ENCODE data around the gene ELAVL4.

ELAVL4 gene

DNA sequence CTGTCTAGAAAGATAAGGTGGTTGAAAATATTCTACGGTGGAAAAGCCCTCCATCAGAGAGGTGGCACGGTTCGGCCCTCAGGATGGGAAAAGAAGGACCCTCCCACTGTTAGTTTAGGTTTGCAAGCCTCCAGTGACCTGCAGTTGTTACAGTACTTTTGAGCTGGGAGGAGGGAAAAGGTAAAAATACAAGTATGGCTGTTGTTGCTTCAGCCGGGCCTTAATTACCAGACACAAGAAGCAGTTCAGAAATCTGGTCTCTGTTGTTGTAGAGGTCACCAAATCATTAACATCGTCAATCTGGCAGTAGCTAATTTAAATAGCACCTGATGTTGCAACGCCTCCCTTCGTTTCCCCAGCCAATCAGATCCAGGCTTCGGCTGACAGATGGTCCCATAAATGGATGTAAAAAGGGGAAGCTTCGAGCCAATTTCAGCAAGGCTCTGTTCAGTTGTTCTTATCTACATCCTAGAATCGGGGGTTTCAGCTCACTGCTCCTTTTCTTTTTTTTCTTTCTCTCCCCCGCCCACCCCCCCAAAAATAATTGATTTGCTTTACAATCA lies at the start of gene ELAVL4:
ELAVL4 (plus strand) TSS at position 424 of the 563 bp plus-strand sequence. CDS start 270 bp downstream, outside the sequence.
- peaks cover 17% of the 10 kb centered on the region for H3K27me3 Mint-ChIP-seq
- H3K4me3 Mint-ChIP-seq: peak within 1 kb of the TSS; percentile 37
- H3K9me3 Mint-ChIP-seq: no peaks in the 10 kb centered on the region
- peaks cover 23% of the 10 kb centered on the region for H3K4me1 Mint-ChIP-seq (ENCODE audit: low read depth)
- H3K27ac Mint-ChIP-seq: no peak within 1 kb of the TSS
- intact Hi-C loops (cut with micrococcal nuclease): no loop called here
- no peaks in the 10 kb centered on the region for H3K36me3 Mint-ChIP-seq (ENCODE audit: low read depth)

DNA sequence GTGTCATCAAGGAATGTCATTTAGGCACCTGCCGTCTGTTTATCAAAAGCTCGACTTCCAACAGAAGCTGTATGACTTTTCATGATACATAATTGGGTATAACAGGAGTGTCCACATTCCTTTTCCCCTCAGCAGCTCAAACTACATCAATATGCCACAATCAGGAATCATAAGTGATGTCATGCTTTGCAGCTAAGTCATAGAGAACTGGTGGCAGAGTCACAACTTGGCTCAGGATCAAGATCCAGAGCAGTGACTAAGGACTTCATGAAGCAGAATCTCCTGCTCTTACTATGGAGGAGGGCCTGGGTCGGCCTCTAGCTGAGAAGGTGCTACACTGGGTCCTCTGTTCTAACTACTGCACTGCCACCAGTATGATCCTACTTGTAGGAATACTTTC lies 48.4 kb upstream of the ELAVL4 start:
- H3K27me3 Mint-ChIP-seq: no peaks in the 10 kb centered on the region
- H3K27ac Mint-ChIP-seq: no peak overlapping the region
- H3K4me3 Mint-ChIP-seq: no peak overlapping the region
- H3K36me3 Mint-ChIP-seq (ENCODE audit: low read depth): no peaks in the 10 kb centered on the region
- no peaks in the 10 kb centered on the region for H3K9me3 Mint-ChIP-seq
- intact Hi-C loops (cut with micrococcal nuclease): no loop called here
- no peaks in the 10 kb centered on the region for H3K4me1 Mint-ChIP-seq (ENCODE audit: low read depth)

DNA sequence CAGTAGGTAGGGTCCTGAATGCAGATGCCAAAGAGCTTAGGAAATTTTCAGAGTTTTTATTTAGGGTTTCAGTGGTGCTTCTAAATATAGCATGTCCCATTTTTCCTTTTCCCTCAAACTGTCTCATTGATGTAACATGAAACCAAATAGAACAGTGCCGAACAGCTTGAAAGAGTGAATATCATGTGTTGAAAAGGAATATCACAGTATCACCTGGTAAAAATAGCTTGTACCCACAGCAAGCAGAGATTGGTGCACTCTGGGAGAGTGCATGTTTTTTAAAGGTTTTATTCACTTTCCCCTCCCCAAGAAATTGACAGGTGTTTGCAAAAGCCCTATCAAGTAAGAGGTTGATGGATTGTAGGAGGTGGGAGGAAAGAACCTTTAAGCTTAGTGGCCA lies 41.9 kb upstream of the ELAVL4 start:
- Mint-ChIP-seq H3K27me3 (no peaks in the 10 kb centered on the region), H3K9me3 (no peaks in the 10 kb centered on the region), H3K4me3 (no peak overlapping the region), H3K27ac (no peak overlapping the region), H3K36me3 (ENCODE audit: low read depth) (no peaks in the 10 kb centered on the region), H3K4me1 (ENCODE audit: low read depth) (no peaks in the 10 kb centered on the region)
- intact Hi-C loops (cut with micrococcal nuclease): no loop called here

DNA sequence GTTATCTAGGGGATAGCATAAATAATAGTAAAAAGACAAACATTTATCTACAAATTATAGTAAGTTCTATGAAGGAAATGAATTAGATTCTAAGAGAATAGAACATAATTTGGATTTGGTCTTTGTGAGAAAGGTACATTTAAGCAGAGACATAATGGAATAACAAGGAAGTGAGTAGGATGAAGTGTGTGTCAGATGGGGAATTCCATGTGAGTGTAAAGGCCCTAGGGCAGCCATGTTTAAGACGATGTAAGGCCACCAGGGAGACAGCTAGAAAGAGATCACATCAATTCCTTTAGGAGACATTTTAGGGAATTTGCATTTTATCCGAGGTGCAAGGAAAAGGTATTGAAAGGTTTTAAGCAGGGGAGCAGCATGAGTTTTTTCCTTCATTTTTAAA lies 33.8 kb upstream of the ELAVL4 start:
- no peak overlapping the region for H3K27ac Mint-ChIP-seq
- H3K27me3 Mint-ChIP-seq: peaks cover 2% of the 10 kb centered on the region
- intact Hi-C loops (cut with micrococcal nuclease): no loop called here
- no peaks in the 10 kb centered on the region for H3K4me1 Mint-ChIP-seq (ENCODE audit: low read depth)
- no peaks in the 10 kb centered on the region for H3K36me3 Mint-ChIP-seq (ENCODE audit: low read depth)
- H3K4me3 Mint-ChIP-seq: no peak overlapping the region
- H3K9me3 Mint-ChIP-seq: no peaks in the 10 kb centered on the region

DNA sequence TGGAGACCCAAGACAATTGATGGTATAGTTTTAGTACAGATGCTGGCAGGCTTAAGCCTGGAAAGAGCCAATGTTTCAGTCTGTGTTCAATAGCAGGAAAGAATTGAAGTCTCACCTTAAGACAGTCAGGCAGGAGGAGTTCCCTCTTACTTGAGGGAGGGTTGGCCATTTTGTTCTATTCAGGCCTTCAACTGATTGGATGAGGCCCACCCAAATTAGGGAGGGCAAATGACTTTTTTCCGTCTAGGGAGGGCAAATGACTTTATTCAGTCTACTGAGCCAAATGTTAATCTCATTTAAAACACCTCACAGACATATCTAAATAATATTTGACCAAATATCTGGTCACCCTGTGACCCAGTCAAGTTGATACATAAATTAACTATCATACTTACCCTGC lies 31.4 kb upstream of the ELAVL4 start:
- no peak overlapping the region for H3K4me3 Mint-ChIP-seq
- peaks cover 2% of the 10 kb centered on the region for H3K27me3 Mint-ChIP-seq
- no peaks in the 10 kb centered on the region for H3K4me1 Mint-ChIP-seq (ENCODE audit: low read depth)
- intact Hi-C loops (cut with micrococcal nuclease): no loop called here
- H3K36me3 Mint-ChIP-seq (ENCODE audit: low read depth): no peaks in the 10 kb centered on the region
- H3K27ac Mint-ChIP-seq: no peak overlapping the region
- no peaks in the 10 kb centered on the region for H3K9me3 Mint-ChIP-seq

DNA sequence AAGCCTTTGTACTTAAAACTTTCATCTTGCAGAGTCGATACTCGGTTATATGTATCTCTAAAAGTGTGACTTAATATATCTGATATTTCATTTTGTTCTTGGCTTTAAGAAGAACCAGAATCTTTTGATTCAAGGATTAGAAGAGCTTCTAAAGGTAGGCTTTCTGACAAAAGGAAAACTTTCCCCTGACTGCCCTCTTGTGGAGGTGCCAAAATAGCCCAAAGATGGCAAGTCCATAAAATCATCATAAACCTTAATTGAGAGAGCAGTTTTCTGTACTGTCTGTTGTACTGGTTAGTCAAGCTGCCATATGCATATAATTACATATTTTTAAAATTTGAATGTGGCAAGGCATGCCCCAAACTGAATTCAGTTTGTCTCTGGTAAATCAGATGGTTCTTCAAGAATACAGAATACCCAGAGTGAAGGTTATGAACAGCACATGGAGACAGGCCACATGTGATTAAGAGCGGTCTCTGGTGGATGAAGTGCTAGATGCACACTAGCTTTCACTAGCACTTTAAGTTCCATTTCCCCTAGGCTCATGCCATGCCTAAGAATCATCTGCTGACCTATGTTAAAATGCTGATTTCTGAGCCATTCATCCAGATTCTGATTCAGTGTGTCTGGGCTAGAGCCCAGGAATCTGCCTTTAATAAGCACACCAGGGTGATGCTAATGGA lies 27.7 kb upstream of the ELAVL4 start:
- H3K36me3 Mint-ChIP-seq (ENCODE audit: low read depth): no peaks in the 10 kb centered on the region
- H3K4me1 Mint-ChIP-seq (ENCODE audit: low read depth): no peaks in the 10 kb centered on the region
- H3K27me3 Mint-ChIP-seq: peaks cover 2% of the 10 kb centered on the region
- no peak overlapping the region for H3K27ac Mint-ChIP-seq
- intact Hi-C loops (cut with micrococcal nuclease): no loop called here
- H3K4me3 Mint-ChIP-seq: no peak overlapping the region
- H3K9me3 Mint-ChIP-seq: no peaks in the 10 kb centered on the region

DNA sequence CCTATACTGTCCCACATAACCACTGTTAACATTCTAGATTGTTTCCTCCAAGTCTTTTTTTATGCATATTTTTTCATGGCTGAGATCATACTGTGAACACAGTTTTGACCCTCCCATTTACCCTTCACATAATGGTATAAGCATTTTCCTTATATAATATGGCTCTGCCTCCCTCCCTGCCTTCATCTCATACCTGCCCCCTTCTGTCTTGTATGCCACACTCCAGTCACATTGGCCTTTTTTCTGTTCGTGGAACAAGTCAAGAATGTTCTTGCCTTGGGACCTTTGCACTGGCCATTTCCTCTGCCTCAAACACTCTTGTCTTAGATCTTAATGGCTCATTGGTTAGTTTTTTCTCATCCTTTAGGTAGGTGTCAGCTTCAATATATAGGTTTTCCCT lies 24.3 kb upstream of the ELAVL4 start:
- H3K4me3 Mint-ChIP-seq: no peak overlapping the region
- H3K27me3 Mint-ChIP-seq: no peaks in the 10 kb centered on the region
- no peaks in the 10 kb centered on the region for H3K36me3 Mint-ChIP-seq (ENCODE audit: low read depth)
- H3K4me1 Mint-ChIP-seq (ENCODE audit: low read depth): no peaks in the 10 kb centered on the region
- H3K9me3 Mint-ChIP-seq: no peaks in the 10 kb centered on the region
- H3K27ac Mint-ChIP-seq: no peak overlapping the region
- intact Hi-C loops (cut with micrococcal nuclease): no loop called here

DNA sequence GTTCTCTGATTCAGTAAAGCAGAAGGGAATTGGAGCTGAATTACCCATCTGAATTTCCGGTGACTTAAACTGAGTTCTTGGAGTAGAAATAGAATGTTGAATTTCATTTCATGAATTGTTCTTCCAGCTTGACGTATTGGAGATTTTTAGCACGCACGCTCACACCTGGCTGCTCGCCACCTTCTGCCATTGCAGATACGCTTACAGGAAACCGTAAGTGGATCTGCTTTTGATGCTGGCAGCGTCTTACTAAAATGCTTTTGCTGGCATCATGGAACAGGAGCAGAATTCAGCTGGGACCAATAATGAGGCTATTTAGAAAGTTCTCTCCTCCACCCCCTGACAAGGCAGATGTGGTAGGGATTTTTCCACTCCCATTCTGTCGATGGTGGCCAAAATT lies 17.7 kb upstream of the ELAVL4 start:
- no peaks in the 10 kb centered on the region for H3K36me3 Mint-ChIP-seq (ENCODE audit: low read depth)
- no peaks in the 10 kb centered on the region for H3K27me3 Mint-ChIP-seq
- no peak overlapping the region for H3K4me3 Mint-ChIP-seq
- H3K27ac Mint-ChIP-seq: no peak overlapping the region
- intact Hi-C loops (cut with micrococcal nuclease): no loop called here
- no peaks in the 10 kb centered on the region for H3K9me3 Mint-ChIP-seq
- H3K4me1 Mint-ChIP-seq (ENCODE audit: low read depth): peaks cover 1% of the 10 kb centered on the region

DNA sequence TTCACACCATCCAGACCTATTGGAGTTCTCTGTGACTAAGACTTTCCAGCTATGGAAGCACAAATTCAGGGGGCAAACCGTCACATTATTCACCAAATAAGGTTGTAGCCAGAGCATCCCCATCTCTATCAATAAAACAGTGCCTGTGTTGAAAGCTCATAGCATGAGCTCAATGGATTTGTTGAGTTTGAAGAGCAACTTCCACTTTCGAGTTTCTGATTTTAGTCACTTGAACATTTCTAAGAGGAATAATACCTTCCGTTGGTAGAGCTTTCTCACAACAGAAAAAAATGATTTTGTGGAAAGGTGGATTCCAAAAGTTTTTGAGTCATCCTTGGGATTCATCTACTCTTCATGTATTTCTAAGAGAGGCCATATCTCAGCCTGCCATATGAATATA lies 13.0 kb upstream of the ELAVL4 start:
- H3K36me3 Mint-ChIP-seq (ENCODE audit: low read depth): no peaks in the 10 kb centered on the region
- intact Hi-C loops (cut with micrococcal nuclease): no loop called here
- no peaks in the 10 kb centered on the region for H3K27me3 Mint-ChIP-seq
- H3K27ac Mint-ChIP-seq: no peak overlapping the region
- H3K4me3 Mint-ChIP-seq: no peak overlapping the region
- no peaks in the 10 kb centered on the region for H3K9me3 Mint-ChIP-seq
- peaks cover 16% of the 10 kb centered on the region for H3K4me1 Mint-ChIP-seq (ENCODE audit: low read depth)

DNA sequence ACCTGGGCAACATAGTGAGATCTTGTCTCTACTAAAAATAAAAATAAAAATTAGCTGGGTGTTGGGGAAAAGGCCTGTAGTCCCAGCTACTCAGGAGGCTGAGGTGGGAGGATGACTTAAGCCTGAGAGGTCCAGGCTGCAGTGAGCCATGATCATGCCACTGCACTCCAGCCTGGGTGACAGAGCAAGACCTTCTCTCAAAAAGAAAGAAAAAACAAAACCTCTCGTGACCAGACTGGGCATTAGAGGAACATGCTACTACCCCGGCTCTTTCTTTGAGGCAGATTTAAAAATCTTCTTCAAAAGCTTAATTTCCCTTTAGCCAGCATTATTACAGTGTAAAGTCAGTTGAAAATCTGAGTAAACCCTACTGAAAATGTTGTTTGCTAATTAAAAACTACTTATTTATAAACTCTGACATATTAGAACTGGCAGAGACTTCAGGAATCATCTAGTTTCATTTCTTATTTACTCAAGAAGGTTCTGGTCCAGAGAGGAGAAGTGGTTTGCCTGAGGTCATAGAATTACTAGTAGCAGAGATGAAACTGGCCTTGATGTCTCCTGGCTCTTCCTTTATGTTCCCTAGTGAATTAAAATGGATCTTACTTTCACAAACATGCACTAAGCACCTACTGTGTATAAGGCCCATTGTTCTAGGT lies 11.6 kb upstream of the ELAVL4 start:
- Mint-ChIP-seq H3K4me3 (no peak overlapping the region), H3K4me1 (ENCODE audit: low read depth) (peaks cover 16% of the 10 kb centered on the region), H3K9me3 (no peaks in the 10 kb centered on the region), H3K27ac (no peak overlapping the region), H3K27me3 (no peaks in the 10 kb centered on the region), H3K36me3 (ENCODE audit: low read depth) (no peaks in the 10 kb centered on the region)
- intact Hi-C loops (cut with micrococcal nuclease): no loop called here

DNA sequence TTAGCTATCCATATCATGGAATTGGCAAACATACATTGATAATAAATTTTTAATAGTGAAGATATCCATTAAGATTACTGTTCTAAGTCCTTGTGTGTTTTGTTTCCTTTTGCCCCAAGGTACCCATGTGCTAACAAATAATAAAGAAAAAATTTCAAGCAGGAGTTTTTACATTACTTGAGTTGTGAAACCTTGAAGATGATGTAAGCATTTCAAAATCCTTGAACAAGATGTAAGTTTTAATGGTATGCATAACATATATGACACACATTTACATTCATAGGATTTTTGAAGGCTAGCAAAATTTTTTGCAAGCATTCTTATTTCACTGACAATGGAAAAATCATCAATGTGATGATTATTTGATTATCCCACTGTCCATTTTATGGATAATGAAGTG lies 10.9 kb upstream of the ELAVL4 start:
- no peaks in the 10 kb centered on the region for H3K9me3 Mint-ChIP-seq
- intact Hi-C loops (cut with micrococcal nuclease): no loop called here
- no peak overlapping the region for H3K27ac Mint-ChIP-seq
- no peaks in the 10 kb centered on the region for H3K27me3 Mint-ChIP-seq
- H3K4me3 Mint-ChIP-seq: no peak overlapping the region
- H3K4me1 Mint-ChIP-seq (ENCODE audit: low read depth): peaks cover 16% of the 10 kb centered on the region
- H3K36me3 Mint-ChIP-seq (ENCODE audit: low read depth): no peaks in the 10 kb centered on the region

DNA sequence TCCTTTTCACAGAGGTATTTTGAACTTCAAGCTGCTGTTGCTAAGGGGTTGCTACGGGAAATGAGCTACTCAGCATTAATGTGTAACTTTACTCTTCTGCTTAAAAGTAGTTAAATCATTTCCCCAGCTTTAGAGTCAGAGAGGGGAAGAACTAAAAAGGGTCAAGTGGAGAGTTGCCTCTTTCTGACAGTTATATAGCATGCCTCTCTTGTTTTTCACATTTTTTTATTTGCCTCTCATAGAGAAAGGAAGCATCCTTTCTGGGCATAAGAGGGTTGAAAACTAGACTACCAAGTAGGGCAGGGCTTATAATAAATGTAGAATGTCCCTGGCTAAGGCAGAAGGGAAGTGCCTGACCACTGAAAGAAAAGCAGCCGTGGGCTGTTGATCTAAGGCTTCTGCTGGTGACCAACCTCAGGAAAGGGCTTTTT lies 10.1 kb upstream of the ELAVL4 start:
- intact Hi-C loops (cut with micrococcal nuclease): no loop called here
- H3K4me1 Mint-ChIP-seq (ENCODE audit: low read depth): peaks cover 16% of the 10 kb centered on the region

DNA sequence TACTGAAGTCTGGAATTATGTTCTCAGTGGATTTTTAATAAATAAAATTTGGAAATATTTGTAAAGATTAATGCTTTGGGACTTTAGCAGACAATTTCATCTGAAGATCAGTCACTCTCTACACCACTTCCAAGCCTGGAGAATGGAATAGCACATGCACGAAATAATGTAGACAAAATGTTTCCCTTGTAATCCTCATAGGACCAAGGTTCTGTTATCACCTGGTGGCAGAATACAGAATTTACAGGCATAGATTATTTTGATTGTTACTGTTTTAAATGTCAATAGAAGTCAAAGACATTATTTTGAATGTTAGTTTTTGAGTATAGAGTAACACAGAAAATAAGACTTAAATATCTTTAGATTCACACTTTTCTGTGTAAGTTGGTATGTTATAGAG lies 9.1 kb upstream of the ELAVL4 start:
- no peak overlapping the region for H3K4me3 Mint-ChIP-seq
- no peaks in the 10 kb centered on the region for H3K27me3 Mint-ChIP-seq
- H3K4me1 Mint-ChIP-seq (ENCODE audit: low read depth): peaks cover 16% of the 10 kb centered on the region
- H3K9me3 Mint-ChIP-seq: no peaks in the 10 kb centered on the region
- intact Hi-C loops (cut with micrococcal nuclease): no loop called here
- no peaks in the 10 kb centered on the region for H3K36me3 Mint-ChIP-seq (ENCODE audit: low read depth)
- no peak overlapping the region for H3K27ac Mint-ChIP-seq

More for the DNA sequence above, 10.1 kb upstream of the ELAVL4 start:
- no peaks in the 10 kb centered on the region for H3K9me3 Mint-ChIP-seq
- H3K27me3 Mint-ChIP-seq: no peaks in the 10 kb centered on the region
- H3K27ac Mint-ChIP-seq: no peak overlapping the region
- H3K36me3 Mint-ChIP-seq (ENCODE audit: low read depth): no peaks in the 10 kb centered on the region
- no peak overlapping the region for H3K4me3 Mint-ChIP-seq

DNA sequence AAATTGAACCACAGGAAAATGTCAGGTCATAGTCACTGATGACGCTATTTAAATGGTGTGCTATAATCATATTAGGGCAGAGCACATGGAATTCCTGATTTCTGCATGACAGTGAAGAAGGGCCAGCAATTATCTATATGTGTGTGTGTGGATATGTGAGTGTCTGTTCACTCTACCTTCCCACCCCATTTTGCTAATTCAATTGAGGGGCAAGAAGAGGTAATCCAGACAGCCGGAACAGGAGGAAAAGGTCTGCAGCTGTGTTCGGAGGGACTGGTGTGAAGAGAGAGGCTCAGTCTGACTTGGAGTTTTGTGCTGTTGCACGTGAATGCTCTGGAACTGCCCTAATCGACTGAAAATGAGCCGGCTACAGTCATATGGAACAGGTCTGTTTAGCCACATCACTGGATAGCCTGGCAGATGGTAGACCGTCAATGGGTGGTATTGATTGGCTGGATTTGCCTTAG lies 5.1 kb upstream of the ELAVL4 start:
- Mint-ChIP-seq H3K27ac (no peak overlapping the region), H3K9me3 (no peaks in the 10 kb centered on the region), H3K36me3 (ENCODE audit: low read depth) (no peaks in the 10 kb centered on the region), H3K4me1 (ENCODE audit: low read depth) (peaks cover under 1% of the 10 kb centered on the region), H3K27me3 (peaks cover 4% of the 10 kb centered on the region), H3K4me3 (no peak overlapping the region)
- intact Hi-C loops (cut with micrococcal nuclease): no loop called here
